22Rv1 (cell line): ENCODE measurements around the gene CCDC182.

Experiments
- CTCF ChIP-seq: fragments of 450-650 bp; IDR thresholded peaks from 2 replicates; pipeline ENCODE4 v1.5.1; 2017; ENCODE audit warnings: mild to moderate bottlenecking
- ZFX ChIP-seq: fragments of 450-650 bp; IDR thresholded peaks from 2 replicates; pipeline ENCODE4 v1.6.1; 2017; ENCODE audit warnings: antibody characterized with exemption, borderline replicate concordance

- no peak for TF ChIP-seq ZFX
- peak; percentile 87 for TF ChIP-seq CTCF
Observed at GRCh38 chr17:57747221-57748017, 2.3 kb upstream of the CCDC182 start.
